Right atrium auricular region (tissue), 2 donors: Measurements from ENCODE around the gene VAV3. TPM values are rescaled to one million over a fixed set of nuclear protein-coding genes. Genes with fewer than 3 reads are reported as not detected.

Experiments used
- DNase-seq: peaks from one replicate; pipeline ENCODE4 v3.0.0-alpha.2; 2019; ENCODE audit warnings: low spot score
- H3K27ac ChIP-seq, 2 donors: fragments of 200-600 bp; sonication (generic); 1 replicate in 1 of 2; 2 replicates in 1 of 2; pipeline ENCODE4 v1.5.1; 2016 to 2019
- H3K27me3 ChIP-seq, 2 donors: fragments of 200-600 bp; sonication (generic); one replicate each; pipeline versions ENCODE4 v1.5.1 to v1.6.0; 2017 to 2019
- H3K36me3 ChIP-seq: fragments of 200-600 bp; sonication (generic); one replicate; pipeline ENCODE4 v1.5.1; 2016
- H3K4me1 ChIP-seq, 2 donors: fragments of 200-600 bp; sonication (generic); one replicate each; pipeline versions ENCODE4 v1.5.1 to v1.6.0; 2017 to 2019
- H3K4me3 ChIP-seq, 2 donors: fragments of 200-600 bp; sonication (generic); 1 replicate in 1 of 2; 2 replicates in 1 of 2; pipeline ENCODE4 v1.5.1; 2017 to 2019; ENCODE audit warnings: mild to moderate bottlenecking in 1 of 2, moderate library complexity in 1 of 2
- H3K9me3 ChIP-seq, 2 donors: fragments of 200-600 bp; sonication (generic); one replicate each; pipeline ENCODE4 v1.5.1; 2019
- CTCF ChIP-seq, 2 donors: fragments of 200-600 bp; sonication (generic); IDR thresholded peaks; one replicate each; pipeline ENCODE4 v1.5.1; 2019; ENCODE audit warnings: antibody characterized with exemption in 2 of 2
- total RNA-seq, 2 donors: library from RNA; depleted of rRNA; stranded (reverse); fragments of >200 nt; gene quantifications; one replicate each; pipeline ENCODE4 v1.1.0, GENCODE V29; 2016

VAV3 gene
- total RNA-seq, 2 donors from 2014 or later, result 2.0 to 2.8 TPM

GRCh38 chr1:107933736-107934135 is 31.2 kb downstream of the VAV3 start:
- H3K9me3 ChIP-seq, result no peaks in the 10 kb centered on the region
- H3K36me3 ChIP-seq, result no peaks in the 10 kb centered on the region
- DNase-seq, result no peak
- TF ChIP-seq CTCF (IDR thresholded peaks at IDR 0.05), result no peak
- H3K4me1 ChIP-seq, result peaks cover 0 to 10% of the 10 kb centered on the region in 2 donors
- H3K27ac ChIP-seq, result no peak overlapping the region
- no peaks in the 10 kb centered on the region for H3K27me3 ChIP-seq
- H3K4me3 ChIP-seq, result no peak overlapping the region

GRCh38 chr1:107930292-107930691 is 34.7 kb downstream of the VAV3 start:
- TF ChIP-seq CTCF (IDR thresholded peaks at IDR 0.05), result no peak
- no peaks in the 10 kb centered on the region for H3K4me1 ChIP-seq
- no peak overlapping the region for H3K4me3 ChIP-seq
- H3K36me3 ChIP-seq, result no peaks in the 10 kb centered on the region
- no peak overlapping the region for H3K27ac ChIP-seq
- no peaks in the 10 kb centered on the region for H3K27me3 ChIP-seq
- no peak for DNase-seq
- no peaks in the 10 kb centered on the region for H3K9me3 ChIP-seq

DNA sequence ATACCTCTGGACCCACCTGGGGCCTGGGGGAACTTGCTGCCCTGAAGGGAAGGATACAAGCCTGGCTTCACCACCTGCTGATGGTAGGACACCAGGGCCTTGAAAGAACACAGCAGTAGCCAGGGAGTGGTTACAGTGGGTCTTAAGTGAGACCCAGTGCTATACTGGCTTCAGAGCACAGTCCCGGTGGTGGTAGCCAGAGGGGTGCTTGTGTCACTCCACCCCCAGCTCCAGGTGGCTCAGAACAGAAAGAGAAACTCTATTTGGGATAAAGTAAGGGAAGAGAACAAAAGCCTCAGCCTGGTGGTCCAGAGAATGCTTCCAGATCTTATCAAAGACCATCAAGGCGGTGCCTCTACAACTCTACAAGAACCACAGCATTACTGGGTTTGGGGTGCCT is 37.2 kb downstream of the VAV3 start:
- Histone ChIP-seq H3K27ac (no peak overlapping the region), H3K9me3 (no peaks in the 10 kb centered on the region), H3K4me1 (no peaks in the 10 kb centered on the region), H3K36me3 (no peaks in the 10 kb centered on the region), H3K4me3 (no peak overlapping the region), H3K27me3 (no peaks in the 10 kb centered on the region)
- DNase-seq, result no peak
- no peak for TF ChIP-seq CTCF (IDR thresholded peaks at IDR 0.05)

- no peak for TF ChIP-seq CTCF (IDR thresholded peaks at IDR 0.05)
These were observed 38.4 kb downstream of the VAV3 start for GRCh38 chr1:107926436-107927080.

DNA sequence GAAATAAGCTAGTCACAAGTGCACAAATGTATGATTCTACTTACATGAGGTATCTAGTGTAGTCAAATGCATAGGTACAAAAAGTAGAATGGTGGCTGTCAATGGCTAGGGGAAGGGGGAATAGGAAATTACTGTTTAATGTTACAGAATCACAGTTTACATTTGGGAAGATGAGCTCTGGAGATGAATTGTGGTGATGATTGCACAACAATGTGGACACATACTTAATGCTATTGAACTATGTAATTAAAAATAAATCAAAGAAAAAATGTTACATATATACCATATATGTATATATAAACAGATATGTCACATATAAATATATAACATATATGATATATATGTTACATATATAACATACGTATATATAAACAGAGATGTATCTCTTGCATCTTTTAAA is 39.4 kb downstream of the VAV3 start:
- Histone ChIP-seq H3K9me3 (no peaks in the 10 kb centered on the region), H3K27me3 (no peaks in the 10 kb centered on the region), H3K36me3 (no peaks in the 10 kb centered on the region), H3K4me3 (no peak overlapping the region), H3K4me1 (no peaks in the 10 kb centered on the region), H3K27ac (no peak overlapping the region)
- no peak for TF ChIP-seq CTCF (IDR thresholded peaks at IDR 0.05)
- no peak for DNase-seq

More at GRCh38 chr1:107926436-107927080, 38.4 kb downstream of the VAV3 start:
- Histone ChIP-seq H3K9me3 (no peaks in the 10 kb centered on the region), H3K27ac (no peak overlapping the region), H3K36me3 (no peaks in the 10 kb centered on the region), H3K27me3 (no peaks in the 10 kb centered on the region), H3K4me3 (no peak overlapping the region), H3K4me1 (no peaks in the 10 kb centered on the region)
- DNase-seq, result no peak

GRCh38 chr1:107920999-107921398 is 44.0 kb downstream of the VAV3 start:
- DNase-seq, result no peak
- Histone ChIP-seq H3K27me3 (no peaks in the 10 kb centered on the region), H3K4me1 (no peaks in the 10 kb centered on the region), H3K27ac (no peak overlapping the region), H3K4me3 (no peak overlapping the region), H3K9me3 (no peaks in the 10 kb centered on the region), H3K36me3 (no peaks in the 10 kb centered on the region)
- TF ChIP-seq CTCF (IDR thresholded peaks at IDR 0.05), result no peak
